ENCODE measurements around the gene RAPGEF5. TPM values are rescaled to one million over a fixed set of nuclear protein-coding genes. Genes with fewer than 3 reads are reported as not detected.
A peak's percentile ranks its signal among the peaks of the same experiment; 100 is the strongest.

The RAPGEF5 gene
- total RNA-seq, 1 donor from 2014 or later: 5.8 TPM

DNA sequence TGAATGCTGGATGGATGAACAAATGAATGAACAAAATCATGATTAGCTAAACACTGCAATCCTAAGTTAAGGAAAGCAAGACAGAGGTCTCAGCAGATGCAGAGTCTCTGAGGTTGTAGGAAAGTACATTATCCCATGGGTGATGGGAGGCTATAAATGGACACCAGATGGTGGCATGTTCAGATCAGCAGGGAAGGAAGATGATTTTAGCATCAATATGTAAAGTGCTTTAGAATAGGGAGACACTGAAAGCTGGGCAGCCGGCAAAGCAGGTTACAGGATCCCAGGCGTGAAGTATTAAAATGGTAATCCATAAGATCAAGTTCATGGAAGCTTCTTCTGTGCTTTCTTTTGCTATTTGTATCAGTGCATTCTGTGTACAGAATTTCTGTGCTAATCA is 7.9 kb upstream of the RAPGEF5 start:
- TF ChIP-seq, protein P1, sequence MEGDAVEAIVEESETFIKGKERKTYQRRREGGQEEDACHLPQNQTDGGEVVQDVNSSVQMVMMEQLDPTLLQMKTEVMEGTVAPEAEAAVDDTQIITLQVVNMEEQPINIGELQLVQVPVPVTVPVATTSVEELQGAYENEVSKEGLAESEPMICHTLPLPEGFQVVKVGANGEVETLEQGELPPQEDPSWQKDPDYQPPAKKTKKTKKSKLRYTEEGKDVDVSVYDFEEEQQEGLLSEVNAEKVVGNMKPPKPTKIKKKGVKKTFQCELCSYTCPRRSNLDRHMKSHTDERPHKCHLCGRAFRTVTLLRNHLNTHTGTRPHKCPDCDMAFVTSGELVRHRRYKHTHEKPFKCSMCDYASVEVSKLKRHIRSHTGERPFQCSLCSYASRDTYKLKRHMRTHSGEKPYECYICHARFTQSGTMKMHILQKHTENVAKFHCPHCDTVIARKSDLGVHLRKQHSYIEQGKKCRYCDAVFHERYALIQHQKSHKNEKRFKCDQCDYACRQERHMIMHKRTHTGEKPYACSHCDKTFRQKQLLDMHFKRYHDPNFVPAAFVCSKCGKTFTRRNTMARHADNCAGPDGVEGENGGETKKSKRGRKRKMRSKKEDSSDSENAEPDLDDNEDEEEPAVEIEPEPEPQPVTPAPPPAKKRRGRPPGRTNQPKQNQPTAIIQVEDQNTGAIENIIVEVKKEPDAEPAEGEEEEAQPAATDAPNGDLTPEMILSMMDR (IDR thresholded peaks at IDR 0.05; ENCODE audit: insufficient read depth, low read length, severe bottlenecking): no peak
- DNase-seq (ENCODE audit: low read depth) (no peak), FAIRE-seq (no peak)
- no peak overlapping the region for H3K4me3 ChIP-seq (ENCODE audit: low read depth, low read length)
- no peaks in the 10 kb centered on the region for H3K36me3 ChIP-seq (ENCODE audit: control insufficient read depth, insufficient read depth, low read length)
- H3K27me3 ChIP-seq (ENCODE audit: control insufficient read depth, insufficient read depth, low read length): no peaks in the 10 kb centered on the region

- Histone ChIP-seq H3K27me3 (ENCODE audit: control insufficient read depth, insufficient read depth, low read length) (no peaks in the 10 kb centered on the region), H3K36me3 (ENCODE audit: control insufficient read depth, insufficient read depth, low read length) (no peaks in the 10 kb centered on the region), H3K4me3 (ENCODE audit: low read depth, low read length) (no peak overlapping the region)
- DNase-seq (ENCODE audit: low read depth): no peak
- TF ChIP-seq, protein P1 (IDR thresholded peaks at IDR 0.05; ENCODE audit: insufficient read depth, low read length, severe bottlenecking): no peak
- no peak for FAIRE-seq
Observed at GRCh38 chr7:22363756-22364422, 6.9 kb upstream of the RAPGEF5 start.

- no peaks in the 10 kb centered on the region for H3K36me3 ChIP-seq (ENCODE audit: control insufficient read depth, insufficient read depth, low read length)
- H3K27me3 ChIP-seq (ENCODE audit: control insufficient read depth, insufficient read depth, low read length): no peaks in the 10 kb centered on the region
- TF ChIP-seq, protein P1 (IDR thresholded peaks at IDR 0.05; ENCODE audit: insufficient read depth, low read length, severe bottlenecking): no peak
- DNase-seq (ENCODE audit: low read depth): peak; percentile 93
- peak; percentile 13 for FAIRE-seq
- H3K4me3 ChIP-seq (ENCODE audit: low read depth, low read length): no peak overlapping the region
Observed at GRCh38 chr7:22361795-22362194, 4.8 kb upstream of the RAPGEF5 start.

- Histone ChIP-seq H3K36me3 (ENCODE audit: control insufficient read depth, insufficient read depth, low read length) (no peaks in the 10 kb centered on the region), H3K4me3 (ENCODE audit: low read depth, low read length) (no peak overlapping the region), H3K27me3 (ENCODE audit: control insufficient read depth, insufficient read depth, low read length) (no peaks in the 10 kb centered on the region)
- TF ChIP-seq, protein P1 (IDR thresholded peaks at IDR 0.05; ENCODE audit: insufficient read depth, low read length, severe bottlenecking): no peak
- no peak for FAIRE-seq
- no peak for DNase-seq (ENCODE audit: low read depth)
Observed at GRCh38 chr7:22361320-22361719, 4.4 kb upstream of the RAPGEF5 start.

DNA sequence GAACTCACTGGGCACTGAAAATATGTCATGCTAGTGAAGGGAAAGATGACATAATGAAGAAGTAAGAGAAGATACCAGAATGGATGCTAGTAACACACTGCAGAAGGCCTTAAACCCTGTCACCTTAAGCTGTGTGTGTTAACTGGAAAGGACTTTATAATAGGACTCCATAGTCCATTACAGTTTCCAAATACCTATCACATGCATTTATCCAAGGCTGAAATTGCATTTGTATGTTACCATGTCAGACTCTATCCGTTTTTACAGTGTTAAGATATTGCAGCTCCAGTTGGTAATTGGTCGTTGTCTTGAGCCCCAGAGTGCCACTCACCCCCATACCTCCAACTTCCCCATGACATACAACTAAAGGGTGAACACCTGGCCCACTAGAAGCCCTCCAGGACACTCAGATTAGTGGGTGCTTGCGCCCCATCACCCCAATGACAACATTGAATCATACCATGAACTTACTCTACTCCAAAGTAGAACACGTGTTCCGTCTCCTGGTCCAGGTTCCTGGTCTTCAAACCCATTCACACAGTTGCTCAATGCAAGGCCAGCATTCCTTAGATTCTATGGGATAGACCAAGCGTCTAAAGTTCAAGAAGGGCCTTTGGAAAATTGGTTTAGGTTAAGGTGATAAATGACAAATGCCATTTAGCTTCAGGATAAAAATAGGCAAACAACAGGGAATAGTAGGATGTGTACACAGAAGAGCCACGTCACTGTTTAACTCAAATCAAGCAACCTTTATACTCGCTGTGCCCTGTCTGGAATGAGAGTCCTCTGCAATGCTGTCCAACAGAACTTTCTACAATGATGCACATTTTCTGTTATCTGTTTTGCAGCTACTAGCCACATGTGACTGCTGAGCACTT is 2.1 kb upstream of the RAPGEF5 start:
- DNase-seq (ENCODE audit: low read depth) (no peak), FAIRE-seq (no peak)
- TF ChIP-seq, protein P1 (IDR thresholded peaks at IDR 0.05; ENCODE audit: insufficient read depth, low read length, severe bottlenecking): no peak
- Histone ChIP-seq H3K27me3 (ENCODE audit: control insufficient read depth, insufficient read depth, low read length) (no peaks in the 10 kb centered on the region), H3K36me3 (ENCODE audit: control insufficient read depth, insufficient read depth, low read length) (no peaks in the 10 kb centered on the region), H3K4me3 (ENCODE audit: low read depth, low read length) (no peak overlapping the region)

All from bronchial epithelial cell (primary cell).